Natural killer cell (primary cell): ENCODE data around the gene NBDY. TPM values are rescaled to one million over a fixed set of nuclear protein-coding genes. Genes with fewer than 3 reads are reported as not detected.

ENCODE experiments used
- ATAC-seq, 3 donors: fragments of 150-1000 bp in 2 of 3; fragments of 200-7000 bp in 1 of 3; cut with Tn5 transposase; 1 replicate in 1 of 3; 2 replicates in 2 of 3; pipeline ENCODE4 v1.10.0; 2021; ENCODE audit warnings: mild to moderate bottlenecking in 2 of 3, moderate library complexity in 2 of 3
- DNase-seq, 2 donors: peaks; one replicate each; pipeline versions ENCODE4 v3.0.0 to v3.0.0-alpha.2; 2013 to 2021; ENCODE audit warnings: mixed read lengths in 1 of 2
- H3K27ac ChIP-seq: one replicate; pipeline ENCODE4 v1.5.1; 2013; ENCODE audit warnings: mild to moderate bottlenecking, low read length
- H3K27me3 ChIP-seq: one replicate; pipeline ENCODE4 v1.6.1; 2013; ENCODE audit warnings: low read length; ENCODE audit not compliant: control insufficient read depth, insufficient read depth
- H3K36me3 ChIP-seq: one replicate; pipeline ENCODE4 v1.6.1; 2013; ENCODE audit warnings: low read length; ENCODE audit not compliant: control insufficient read depth, insufficient read depth
- H3K4me1 ChIP-seq: one replicate; pipeline ENCODE4 v1.6.1; 2013; ENCODE audit warnings: low read length; ENCODE audit not compliant: control insufficient read depth, insufficient read depth
- H3K4me3 ChIP-seq: one replicate; pipeline ENCODE4 v1.5.1; 2013; ENCODE audit warnings: low read length
- H3K9me3 ChIP-seq: one replicate; pipeline ENCODE4 v1.6.1; 2013; ENCODE audit warnings: low read length; ENCODE audit not compliant: control insufficient read depth, insufficient read depth
- H3K27ac Mint-ChIP-seq, 2 donors: one replicate each; pipeline ENCODE4 v1.8.0; 2022; ENCODE audit warnings: mild to moderate bottlenecking in 2 of 2, mixed read lengths in 2 of 2, moderate library complexity in 1 of 2
- H3K27me3 Mint-ChIP-seq, 2 donors: one replicate each; pipeline ENCODE4 v1.8.0; 2022; ENCODE audit warnings: low read depth in 2 of 2, mixed read lengths in 2 of 2
- H3K36me3 Mint-ChIP-seq: one replicate; pipeline ENCODE4 v1.8.0; 2022; ENCODE audit warnings: mixed read lengths
- H3K4me1 Mint-ChIP-seq, 2 donors: one replicate each; pipeline ENCODE4 v1.8.0; 2022; ENCODE audit warnings: mixed read lengths in 2 of 2
- H3K4me3 Mint-ChIP-seq: one replicate; pipeline ENCODE4 v1.8.0; 2022; ENCODE audit warnings: mild to moderate bottlenecking, moderate library complexity, mixed read lengths
- H3K9me3 Mint-ChIP-seq, 2 donors: one replicate each; pipeline ENCODE4 v1.8.0; 2022; ENCODE audit warnings: mixed read lengths in 2 of 2
- WGBS: methylation state at CpG from one replicate; pipeline ENCODE4 v1.1.7; 2013; ENCODE audit warnings: missing lambda C conversion rate; ENCODE audit not compliant: insufficient coverage; 5-methylcytosine and 5-hydroxymethylcytosine counted together
- intact Hi-C: fragments of 100-400 bp; cut with micrococcal nuclease; formaldehyde crosslinking; loops from one replicate; pipeline ENCODE4 v1.14.2; 2022
- total RNA-seq, 4 donors: library from RNA; stranded (reverse); fragments of 120-200 nt in 1 of 4; gene quantifications; one replicate each; pipeline versions ENCODE4 v1.2.3 to v1.2.4, GENCODE V29; 2013 to 2022
- TF ChIP-seq, protein P1 (sequence below): fragments of 200-600 bp; IDR thresholded peaks from one replicate; pipeline ENCODE4 v1.8.0; 2022; ENCODE audit warnings: antibody characterized with exemption

The NBDY gene
- total RNA-seq, 3 donors from 2014 or later (not counting 1 experiment from before 2014, with no cell fraction given): 16.0 to 23.6 (median 16.6) TPM

DNA sequence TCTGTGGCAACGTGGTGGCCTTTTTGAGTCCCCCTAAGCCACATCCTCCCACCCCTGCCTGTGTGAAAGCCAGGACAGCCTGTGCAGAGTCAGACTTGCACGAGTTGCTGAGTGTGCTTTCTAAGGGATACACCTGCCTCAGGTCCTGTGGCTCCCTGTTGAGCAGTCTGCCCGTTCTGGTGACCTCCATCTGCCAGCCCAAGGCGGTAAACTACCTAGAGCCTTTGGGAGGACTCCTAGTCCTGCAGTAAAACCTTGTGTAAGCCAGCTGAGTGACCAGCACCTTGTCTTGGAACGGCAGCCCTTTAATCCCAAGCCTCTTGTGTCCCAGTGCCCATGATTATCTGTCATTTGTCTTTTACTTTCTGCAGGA, 69.3 kb downstream of the NBDY start:
- no peak overlapping the region for H3K27ac Mint-ChIP-seq
- ATAC-seq (no peak), DNase-seq (peak in 1 of 2 donors; percentile 11)
- Histone ChIP-seq H3K27me3 (no peaks in the 10 kb centered on the region), H3K27ac (peak overlapping the region; percentile 9), H3K4me3 (no peak overlapping the region), H3K9me3 (no peaks in the 10 kb centered on the region), H3K4me1 (peaks cover 41% of the 10 kb centered on the region), H3K36me3 (no peaks in the 10 kb centered on the region)
- no peaks in the 10 kb centered on the region for H3K9me3 Mint-ChIP-seq
- no peaks in the 10 kb centered on the region for H3K27me3 Mint-ChIP-seq
- intact Hi-C loops: no loop called here
- no peak overlapping the region for H3K4me3 Mint-ChIP-seq
- WGBS: 56% methylated on average over 4 of the region's 5 CpGs
- no peaks in the 10 kb centered on the region for H3K36me3 Mint-ChIP-seq
- TF ChIP-seq, protein P1, sequence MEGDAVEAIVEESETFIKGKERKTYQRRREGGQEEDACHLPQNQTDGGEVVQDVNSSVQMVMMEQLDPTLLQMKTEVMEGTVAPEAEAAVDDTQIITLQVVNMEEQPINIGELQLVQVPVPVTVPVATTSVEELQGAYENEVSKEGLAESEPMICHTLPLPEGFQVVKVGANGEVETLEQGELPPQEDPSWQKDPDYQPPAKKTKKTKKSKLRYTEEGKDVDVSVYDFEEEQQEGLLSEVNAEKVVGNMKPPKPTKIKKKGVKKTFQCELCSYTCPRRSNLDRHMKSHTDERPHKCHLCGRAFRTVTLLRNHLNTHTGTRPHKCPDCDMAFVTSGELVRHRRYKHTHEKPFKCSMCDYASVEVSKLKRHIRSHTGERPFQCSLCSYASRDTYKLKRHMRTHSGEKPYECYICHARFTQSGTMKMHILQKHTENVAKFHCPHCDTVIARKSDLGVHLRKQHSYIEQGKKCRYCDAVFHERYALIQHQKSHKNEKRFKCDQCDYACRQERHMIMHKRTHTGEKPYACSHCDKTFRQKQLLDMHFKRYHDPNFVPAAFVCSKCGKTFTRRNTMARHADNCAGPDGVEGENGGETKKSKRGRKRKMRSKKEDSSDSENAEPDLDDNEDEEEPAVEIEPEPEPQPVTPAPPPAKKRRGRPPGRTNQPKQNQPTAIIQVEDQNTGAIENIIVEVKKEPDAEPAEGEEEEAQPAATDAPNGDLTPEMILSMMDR: no peak
- H3K4me1 Mint-ChIP-seq: peaks cover 28 to 46% of the 10 kb centered on the region in 2 donors

- no peaks in the 10 kb centered on the region for H3K36me3 Mint-ChIP-seq
- H3K9me3 Mint-ChIP-seq: no peaks in the 10 kb centered on the region
- WGBS: 92% methylated on average over 10 of the region's 13 CpGs
- H3K27ac Mint-ChIP-seq: peak overlapping the region in 1 of 2 donors; percentile 12
- DNase-seq (peak in 1 of 2 donors; percentile 33), ATAC-seq (no peak)
- TF ChIP-seq, protein P1: no peak
- Histone ChIP-seq H3K27me3 (no peaks in the 10 kb centered on the region), H3K27ac (no peak overlapping the region), H3K4me1 (peaks cover 47% of the 10 kb centered on the region), H3K9me3 (no peaks in the 10 kb centered on the region), H3K36me3 (no peaks in the 10 kb centered on the region), H3K4me3 (no peak overlapping the region)
- peaks cover 28 to 46% of the 10 kb centered on the region in 2 donors for H3K4me1 Mint-ChIP-seq
- intact Hi-C loops: no loop called here
- H3K4me3 Mint-ChIP-seq: no peak overlapping the region
- H3K27me3 Mint-ChIP-seq: no peaks in the 10 kb centered on the region
These were observed 70.1 kb downstream of the NBDY start for GRCh38 chrX:56798866-56799758.

DNA sequence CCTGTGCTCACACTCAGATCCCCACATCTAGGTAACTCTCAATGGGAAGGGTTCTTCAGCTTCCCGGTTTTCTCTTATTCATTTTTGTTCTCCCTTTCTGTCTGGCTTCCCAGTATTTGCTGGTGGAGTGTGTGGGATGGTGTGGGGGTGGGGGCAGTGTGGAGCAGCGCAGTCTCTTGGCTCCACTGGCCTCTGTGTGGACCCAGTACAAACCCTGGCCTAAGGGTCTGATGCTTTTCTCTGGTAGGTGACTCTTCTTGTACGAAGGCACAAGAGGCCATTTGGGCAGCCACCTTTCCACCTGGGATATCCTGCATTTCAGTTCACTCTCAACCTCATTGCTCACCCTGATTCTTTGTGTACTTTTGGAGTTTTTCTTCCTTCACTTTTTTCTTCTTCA, 71.3 kb downstream of the NBDY start:
- H3K36me3 Mint-ChIP-seq: no peaks in the 10 kb centered on the region
- intact Hi-C loops: no loop called here
- Histone ChIP-seq H3K4me1 (peaks cover 47% of the 10 kb centered on the region), H3K9me3 (no peaks in the 10 kb centered on the region), H3K27ac (peak overlapping the region; percentile 13), H3K36me3 (no peaks in the 10 kb centered on the region), H3K27me3 (no peaks in the 10 kb centered on the region), H3K4me3 (no peak overlapping the region)
- DNase-seq (no peak), ATAC-seq (no peak)
- H3K4me3 Mint-ChIP-seq: no peak overlapping the region
- H3K4me1 Mint-ChIP-seq: peaks cover 28 to 46% of the 10 kb centered on the region in 2 donors
- 100% methylated on average over 2 of the region's 3 CpGs for WGBS
- no peaks in the 10 kb centered on the region for H3K27me3 Mint-ChIP-seq
- TF ChIP-seq, protein P1: no peak
- peak overlapping the region in 1 of 2 donors; percentile 74 for H3K27ac Mint-ChIP-seq
- H3K9me3 Mint-ChIP-seq: no peaks in the 10 kb centered on the region
